Measurements from ENCODE around the gene NEDD4.

DNA sequence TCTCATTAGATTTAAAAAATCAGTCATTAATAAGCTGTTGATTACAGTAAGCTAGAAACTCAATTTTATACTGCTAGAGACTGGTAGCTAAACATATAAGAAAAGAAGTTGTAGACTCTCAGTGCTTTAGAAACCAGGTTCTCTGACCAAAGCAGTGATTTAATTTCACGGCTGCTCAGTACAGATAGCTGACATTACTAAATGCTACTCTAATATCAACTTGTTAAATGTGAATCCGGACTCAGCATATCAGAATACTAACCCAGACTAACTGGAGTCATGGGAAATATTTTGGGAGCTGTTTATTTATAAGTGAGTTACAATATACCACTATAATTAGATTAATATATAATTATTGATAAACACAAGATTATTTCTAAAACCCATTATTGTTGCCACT is 80.4 kb downstream of the NEDD4 start:
- TF ChIP-seq, protein P1, sequence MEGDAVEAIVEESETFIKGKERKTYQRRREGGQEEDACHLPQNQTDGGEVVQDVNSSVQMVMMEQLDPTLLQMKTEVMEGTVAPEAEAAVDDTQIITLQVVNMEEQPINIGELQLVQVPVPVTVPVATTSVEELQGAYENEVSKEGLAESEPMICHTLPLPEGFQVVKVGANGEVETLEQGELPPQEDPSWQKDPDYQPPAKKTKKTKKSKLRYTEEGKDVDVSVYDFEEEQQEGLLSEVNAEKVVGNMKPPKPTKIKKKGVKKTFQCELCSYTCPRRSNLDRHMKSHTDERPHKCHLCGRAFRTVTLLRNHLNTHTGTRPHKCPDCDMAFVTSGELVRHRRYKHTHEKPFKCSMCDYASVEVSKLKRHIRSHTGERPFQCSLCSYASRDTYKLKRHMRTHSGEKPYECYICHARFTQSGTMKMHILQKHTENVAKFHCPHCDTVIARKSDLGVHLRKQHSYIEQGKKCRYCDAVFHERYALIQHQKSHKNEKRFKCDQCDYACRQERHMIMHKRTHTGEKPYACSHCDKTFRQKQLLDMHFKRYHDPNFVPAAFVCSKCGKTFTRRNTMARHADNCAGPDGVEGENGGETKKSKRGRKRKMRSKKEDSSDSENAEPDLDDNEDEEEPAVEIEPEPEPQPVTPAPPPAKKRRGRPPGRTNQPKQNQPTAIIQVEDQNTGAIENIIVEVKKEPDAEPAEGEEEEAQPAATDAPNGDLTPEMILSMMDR (optimal IDR thresholded peaks at IDR 0.05 in 1 of 3, IDR thresholded peaks at IDR 0.05 in 1 of 3, conservative IDR thresholded peaks at IDR 0.05 in 1 of 3; ENCODE audit: extremely low read depth in 1 of 3, insufficient read depth in 2 of 3, low read length in 3 of 3) = no peak
- no peak for TF ChIP-seq EZH2 (IDR thresholded peaks at IDR 0.05; ENCODE audit: low read length)

Measured in keratinocyte (primary cell).